Effector memory CD4-positive, alpha-beta T cell (primary cell): Measurements from ENCODE around the gene TRMT1L.

Experiments
- DNase-seq, 3 donors: peaks; one replicate each; pipeline ENCODE4 v3.0.0-alpha.2; 2020
- H3K27ac ChIP-seq: 2 replicates; pipeline ENCODE4 v1.7.0; 2013; ENCODE audit warnings: mild to moderate bottlenecking, low read length, moderate library complexity; ENCODE audit not compliant: insufficient read depth, poor library complexity, severe bottlenecking
- H3K27me3 ChIP-seq: replicated peaks from 2 replicates; pipeline ENCODE4 v1.7.0; 2013; ENCODE audit warnings: mild to moderate bottlenecking, low read length; ENCODE audit not compliant: insufficient read depth, control insufficient read depth, poor library complexity, severe bottlenecking
- H3K36me3 ChIP-seq: 2 replicates; pipeline ENCODE4 v1.7.0; 2013; ENCODE audit warnings: mild to moderate bottlenecking, low read length, moderate library complexity; ENCODE audit not compliant: control insufficient read depth, insufficient read depth
- H3K4me1 ChIP-seq: 2 replicates; pipeline ENCODE4 v1.7.0; 2013; ENCODE audit warnings: low read length, mild to moderate bottlenecking; ENCODE audit not compliant: control insufficient read depth, insufficient read depth, poor library complexity, severe bottlenecking
- H3K4me3 ChIP-seq: 2 replicates; pipeline ENCODE4 v1.7.0; 2013; ENCODE audit warnings: low read length, low read depth, mild to moderate bottlenecking; ENCODE audit not compliant: insufficient read depth, poor library complexity, severe bottlenecking
- H3K9me3 ChIP-seq: 2 replicates; pipeline ENCODE4 v1.7.0; 2013; ENCODE audit warnings: mild to moderate bottlenecking, low read length, moderate library complexity; ENCODE audit not compliant: control insufficient read depth

Gene TRMT1L

GRCh38 chr1:185087746-185088145 is 69.0 kb downstream of the TRMT1L start:
- Histone ChIP-seq H3K27ac (no peak overlapping the region), H3K27me3 (no peaks in the 10 kb centered on the region), H3K4me3 (no peak overlapping the region), H3K36me3 (peaks cover 15% of the 10 kb centered on the region), H3K9me3 (no peaks in the 10 kb centered on the region), H3K4me1 (no peaks in the 10 kb centered on the region)
- no peak for DNase-seq

DNA sequence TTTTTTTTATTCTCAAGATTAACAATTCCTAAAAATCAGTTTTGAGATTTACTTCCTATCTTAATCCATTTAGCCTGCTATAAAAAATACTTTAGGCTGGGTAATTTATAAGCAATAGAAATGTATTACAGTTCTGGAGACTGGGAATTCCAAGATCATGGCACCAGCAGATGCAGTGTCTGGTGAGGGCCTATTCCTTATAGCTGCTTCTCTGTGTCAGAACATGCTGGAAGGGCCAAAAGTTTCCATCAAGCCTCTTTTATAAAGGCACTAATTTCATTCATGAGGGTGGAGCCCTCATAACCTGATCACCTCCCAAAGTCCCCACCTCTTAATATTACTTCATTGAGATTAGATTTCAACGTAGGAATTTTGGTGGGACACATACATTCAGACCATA is 69.7 kb downstream of the TRMT1L start:
- Histone ChIP-seq H3K27me3 (no peaks in the 10 kb centered on the region), H3K9me3 (no peaks in the 10 kb centered on the region), H3K4me3 (no peak overlapping the region), H3K36me3 (peaks cover 15% of the 10 kb centered on the region), H3K27ac (no peak overlapping the region), H3K4me1 (no peaks in the 10 kb centered on the region)
- no peak for DNase-seq

- no peak overlapping the region for H3K27ac ChIP-seq
- H3K4me1 ChIP-seq, result no peaks in the 10 kb centered on the region
- H3K36me3 ChIP-seq, result peaks cover 6% of the 10 kb centered on the region
- DNase-seq, result no peak
- no peaks in the 10 kb centered on the region for H3K27me3 ChIP-seq
- H3K9me3 ChIP-seq, result no peaks in the 10 kb centered on the region
- no peak overlapping the region for H3K4me3 ChIP-seq
These were observed 72.9 kb downstream of the TRMT1L start for GRCh38 chr1:185083818-185084217.

- H3K4me1 ChIP-seq, result no peaks in the 10 kb centered on the region
- H3K4me3 ChIP-seq, result no peak overlapping the region
- DNase-seq, result no peak
- H3K9me3 ChIP-seq, result no peaks in the 10 kb centered on the region
- H3K27ac ChIP-seq, result no peak overlapping the region
- H3K36me3 ChIP-seq, result no peaks in the 10 kb centered on the region
- no peaks in the 10 kb centered on the region for H3K27me3 ChIP-seq
These were observed 76.3 kb downstream of the TRMT1L start for GRCh38 chr1:185080422-185080821.

- Histone ChIP-seq H3K27ac (no peak overlapping the region), H3K4me1 (no peaks in the 10 kb centered on the region), H3K27me3 (no peaks in the 10 kb centered on the region), H3K9me3 (no peaks in the 10 kb centered on the region), H3K36me3 (no peaks in the 10 kb centered on the region), H3K4me3 (no peak overlapping the region)
- no peak for DNase-seq
These were observed 79.4 kb downstream of the TRMT1L start for GRCh38 chr1:185077374-185077773.

DNA sequence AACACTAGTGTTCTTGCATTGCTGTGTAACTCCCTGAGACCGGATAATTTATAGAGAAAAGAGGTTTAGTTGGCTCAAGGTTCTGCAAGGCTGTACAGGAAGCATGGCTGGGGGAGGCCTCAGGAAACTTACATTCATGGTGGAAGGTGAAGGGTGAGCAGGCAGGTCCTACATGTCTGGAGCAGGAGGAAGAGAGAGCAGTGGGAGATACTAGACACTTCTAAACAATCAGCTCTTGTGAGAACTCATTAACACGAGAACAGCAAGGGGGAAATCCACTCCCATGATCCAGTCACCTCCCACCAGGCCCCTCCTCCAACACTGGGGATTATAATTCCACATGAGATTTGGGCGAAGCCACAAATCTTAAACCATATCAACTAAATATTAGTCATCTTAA is 81.3 kb downstream of the TRMT1L start:
- no peaks in the 10 kb centered on the region for H3K4me1 ChIP-seq
- H3K27me3 ChIP-seq, result no peaks in the 10 kb centered on the region
- no peak overlapping the region for H3K4me3 ChIP-seq
- no peaks in the 10 kb centered on the region for H3K9me3 ChIP-seq
- H3K27ac ChIP-seq, result no peak overlapping the region
- H3K36me3 ChIP-seq, result no peaks in the 10 kb centered on the region
- DNase-seq, result no peak

DNA sequence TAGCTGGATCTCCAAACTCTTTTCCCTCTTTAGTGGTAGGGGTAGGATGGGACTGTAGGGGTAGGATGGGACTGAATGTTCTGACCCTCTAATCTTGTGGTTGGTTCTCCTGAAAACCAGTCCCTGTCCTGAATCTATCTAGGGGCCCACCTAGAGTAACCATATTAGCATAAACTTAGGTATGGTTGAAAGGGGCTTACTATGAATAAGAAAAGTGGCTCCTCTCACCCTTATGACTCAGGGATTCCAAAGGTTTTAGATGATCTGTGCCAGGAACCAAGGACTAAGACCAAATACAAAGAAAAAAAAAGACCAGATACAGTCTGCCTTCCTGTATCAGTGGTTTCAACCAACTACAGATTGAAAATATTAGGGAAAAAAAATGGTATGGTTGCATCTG is 82.4 kb downstream of the TRMT1L start:
- Histone ChIP-seq H3K27me3 (no peaks in the 10 kb centered on the region), H3K27ac (no peak overlapping the region), H3K4me1 (no peaks in the 10 kb centered on the region), H3K9me3 (no peaks in the 10 kb centered on the region), H3K36me3 (no peaks in the 10 kb centered on the region), H3K4me3 (no peak overlapping the region)
- no peak for DNase-seq

DNA sequence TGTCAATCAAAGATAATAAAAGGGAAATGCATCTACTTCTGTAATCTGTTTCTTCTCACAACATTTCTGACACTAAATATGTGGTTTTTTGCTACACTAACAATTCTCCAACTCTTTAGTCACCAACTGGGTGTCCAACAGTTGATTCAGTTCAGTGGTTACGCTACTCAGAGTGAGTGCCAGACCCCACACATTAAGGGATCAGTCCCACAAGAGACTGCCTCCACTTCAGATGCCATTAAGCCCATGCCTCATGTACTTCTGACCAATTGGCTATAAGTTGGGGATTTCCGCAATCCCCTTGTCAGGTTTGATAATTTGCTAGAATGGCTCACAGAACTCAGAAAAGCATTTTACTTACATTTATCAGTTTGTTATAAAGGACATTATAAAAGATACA is 83.0 kb downstream of the TRMT1L start:
- H3K27ac ChIP-seq, result no peak overlapping the region
- H3K9me3 ChIP-seq, result no peaks in the 10 kb centered on the region
- no peak for DNase-seq
- H3K4me1 ChIP-seq, result no peaks in the 10 kb centered on the region
- H3K36me3 ChIP-seq, result no peaks in the 10 kb centered on the region
- H3K27me3 ChIP-seq, result no peaks in the 10 kb centered on the region
- no peak overlapping the region for H3K4me3 ChIP-seq

GRCh38 chr1:185070051-185070450 is 86.7 kb downstream of the TRMT1L start:
- Histone ChIP-seq H3K36me3 (no peaks in the 10 kb centered on the region), H3K27ac (no peak overlapping the region), H3K27me3 (no peaks in the 10 kb centered on the region), H3K4me1 (no peaks in the 10 kb centered on the region), H3K9me3 (no peaks in the 10 kb centered on the region), H3K4me3 (no peak overlapping the region)
- no peak for DNase-seq

DNA sequence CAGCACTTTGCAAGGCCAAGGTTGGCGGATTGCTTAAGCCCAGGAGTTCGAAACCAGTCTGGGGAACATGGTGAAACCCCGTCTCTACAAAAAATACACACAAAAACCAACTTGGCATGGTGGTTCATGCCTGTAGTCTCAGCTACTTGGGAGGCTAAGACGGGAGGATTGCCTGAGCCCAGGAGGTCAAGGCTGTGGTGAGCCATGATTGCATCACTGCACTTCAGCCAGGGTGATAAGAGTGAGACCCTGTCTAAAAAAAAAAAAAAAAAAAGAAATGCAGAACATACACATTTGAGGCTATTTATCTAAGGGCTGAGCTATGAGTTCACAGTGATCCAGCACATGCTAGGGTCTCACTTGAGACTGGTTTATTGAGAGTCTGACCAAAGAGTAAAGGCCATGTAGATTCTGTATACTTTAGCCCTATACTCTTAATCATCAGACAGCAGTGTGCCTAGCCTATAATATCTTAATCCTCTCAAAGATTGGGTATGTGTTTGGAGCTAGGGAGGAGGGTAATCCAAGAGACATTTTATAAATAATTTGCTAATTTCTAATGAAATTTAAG is 87.5 kb downstream of the TRMT1L start:
- no peak overlapping the region for H3K27ac ChIP-seq
- H3K4me3 ChIP-seq, result no peak overlapping the region
- H3K9me3 ChIP-seq, result no peaks in the 10 kb centered on the region
- DNase-seq, result no peak
- H3K4me1 ChIP-seq, result no peaks in the 10 kb centered on the region
- no peaks in the 10 kb centered on the region for H3K36me3 ChIP-seq
- no peaks in the 10 kb centered on the region for H3K27me3 ChIP-seq

DNA sequence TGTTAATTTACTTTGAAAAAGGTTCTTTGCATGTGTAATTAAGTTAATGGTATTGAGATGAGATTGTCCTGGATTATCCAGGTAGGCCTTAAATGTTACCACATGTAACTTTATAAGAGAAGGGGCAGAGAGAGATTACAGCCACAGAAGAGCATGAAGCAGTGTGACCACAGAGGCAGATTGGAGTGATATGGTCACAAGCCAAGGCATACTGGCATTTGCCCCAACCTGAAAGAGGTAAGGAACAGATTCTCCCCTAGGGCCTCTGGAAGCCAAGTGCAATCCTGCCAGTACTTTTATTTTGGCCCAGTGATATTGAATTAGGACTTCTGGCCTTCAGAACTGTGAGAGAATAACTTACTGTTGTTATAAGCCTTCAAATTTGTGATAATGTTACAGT is 88.4 kb downstream of the TRMT1L start:
- no peak for DNase-seq
- no peaks in the 10 kb centered on the region for H3K4me1 ChIP-seq
- H3K27ac ChIP-seq, result no peak overlapping the region
- H3K9me3 ChIP-seq, result no peaks in the 10 kb centered on the region
- H3K4me3 ChIP-seq, result no peak overlapping the region
- no peaks in the 10 kb centered on the region for H3K36me3 ChIP-seq
- H3K27me3 ChIP-seq, result no peaks in the 10 kb centered on the region
